WERI-Rb-1 (cell line): ENCODE results near the gene CDK18.
A peak's percentile ranks its signal among the peaks of the same experiment; 100 is the strongest.

Experiments
- DNase-seq: peaks from one replicate; pipeline ENCODE4 v3.0.0-alpha.2; 2020
- H3K27ac ChIP-seq: fragments of 250-450 bp; sonication (Bioruptor Pico); 2 replicates; pipeline ENCODE4 v1.5.1; 2020; ENCODE audit warnings: mild to moderate bottlenecking, moderate library complexity
- H3K27me3 ChIP-seq: fragments of 250-450 bp; sonication (Bioruptor Pico); 2 replicates; pipeline ENCODE4 v1.5.1; 2021; ENCODE audit warnings: mild to moderate bottlenecking, low read depth, moderate library complexity; ENCODE audit not compliant: insufficient read depth, severe bottlenecking
- H3K36me3 ChIP-seq: fragments of 250-450 bp; sonication (Bioruptor Pico); 2 replicates; pipeline ENCODE4 v1.5.1; 2020; ENCODE audit warnings: mild to moderate bottlenecking, moderate library complexity
- H3K4me3 ChIP-seq: 2 replicates; pipeline ENCODE4 v1.5.1; 2011; ENCODE audit warnings: low read depth, mild to moderate bottlenecking, control low read depth, low read length
- H3K9me3 ChIP-seq: fragments of 250-450 bp; sonication (Bioruptor Pico); 2 replicates; pipeline ENCODE4 v1.5.1; 2021; ENCODE audit warnings: mild to moderate bottlenecking, moderate library complexity; ENCODE audit not compliant: severe bottlenecking
- TF ChIP-seq, protein P1 (sequence below): IDR thresholded peaks from 2 replicates; pipeline ENCODE4 v1.5.1; 2011; ENCODE audit warnings: low read depth, mild to moderate bottlenecking, control low read depth, inconsistent platforms, low read length

CDK18 gene

DNA sequence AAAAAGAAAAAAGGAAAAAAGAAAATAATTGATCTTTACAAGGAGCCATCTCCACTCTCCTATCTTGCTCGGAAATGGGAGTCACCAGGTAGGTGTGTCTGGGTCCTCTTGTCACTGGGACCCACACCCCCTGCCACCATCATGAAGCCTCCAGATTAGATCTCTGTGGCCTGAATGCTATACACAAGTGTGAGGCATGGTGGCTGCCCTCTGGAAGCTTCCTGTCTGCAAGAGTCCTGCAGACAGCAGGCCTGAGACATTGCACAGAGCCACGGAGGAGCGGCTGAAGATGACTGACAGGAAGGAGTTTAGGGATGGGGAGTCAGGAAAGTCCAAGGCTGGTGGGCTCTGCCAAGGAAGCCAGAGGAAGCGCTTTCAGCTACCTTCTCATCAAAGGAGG, 16.2 kb downstream of the CDK18 start:
- Histone ChIP-seq H3K4me3 (no peak overlapping the region), H3K27me3 (no peaks in the 10 kb centered on the region)

DNA sequence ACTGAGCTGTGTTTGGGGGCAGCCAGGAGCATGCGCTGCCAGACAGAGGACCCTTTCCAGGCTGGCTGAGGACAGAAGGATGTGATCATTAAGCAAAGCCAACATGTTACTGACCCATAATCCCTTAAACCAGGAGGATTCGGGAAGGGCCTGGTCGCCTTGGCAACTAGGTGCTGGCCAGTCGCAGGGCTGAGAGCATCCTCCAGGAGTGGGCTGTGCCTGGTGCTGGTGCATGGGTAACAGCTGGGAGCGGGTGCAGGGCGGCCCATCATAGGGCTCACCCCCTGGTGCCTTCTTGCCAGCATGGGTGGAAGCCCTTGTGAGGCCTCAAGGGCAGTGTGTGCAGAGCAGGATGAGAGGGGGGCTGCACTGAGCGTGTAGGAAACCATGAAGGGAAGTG, 17.2 kb downstream of the CDK18 start:
- Histone ChIP-seq H3K27ac (no peak overlapping the region), H3K9me3 (no peaks in the 10 kb centered on the region), H3K27me3 (no peaks in the 10 kb centered on the region), H3K4me3 (no peak overlapping the region), H3K36me3 (no peaks in the 10 kb centered on the region)
- TF ChIP-seq, protein P1, sequence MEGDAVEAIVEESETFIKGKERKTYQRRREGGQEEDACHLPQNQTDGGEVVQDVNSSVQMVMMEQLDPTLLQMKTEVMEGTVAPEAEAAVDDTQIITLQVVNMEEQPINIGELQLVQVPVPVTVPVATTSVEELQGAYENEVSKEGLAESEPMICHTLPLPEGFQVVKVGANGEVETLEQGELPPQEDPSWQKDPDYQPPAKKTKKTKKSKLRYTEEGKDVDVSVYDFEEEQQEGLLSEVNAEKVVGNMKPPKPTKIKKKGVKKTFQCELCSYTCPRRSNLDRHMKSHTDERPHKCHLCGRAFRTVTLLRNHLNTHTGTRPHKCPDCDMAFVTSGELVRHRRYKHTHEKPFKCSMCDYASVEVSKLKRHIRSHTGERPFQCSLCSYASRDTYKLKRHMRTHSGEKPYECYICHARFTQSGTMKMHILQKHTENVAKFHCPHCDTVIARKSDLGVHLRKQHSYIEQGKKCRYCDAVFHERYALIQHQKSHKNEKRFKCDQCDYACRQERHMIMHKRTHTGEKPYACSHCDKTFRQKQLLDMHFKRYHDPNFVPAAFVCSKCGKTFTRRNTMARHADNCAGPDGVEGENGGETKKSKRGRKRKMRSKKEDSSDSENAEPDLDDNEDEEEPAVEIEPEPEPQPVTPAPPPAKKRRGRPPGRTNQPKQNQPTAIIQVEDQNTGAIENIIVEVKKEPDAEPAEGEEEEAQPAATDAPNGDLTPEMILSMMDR, result no peak
- DNase-seq, result peak; percentile 84

More for the DNA sequence above, 16.2 kb downstream of the CDK18 start:
- no peak overlapping the region for H3K27ac ChIP-seq
- TF ChIP-seq, protein P1, result no peak
- H3K36me3 ChIP-seq, result no peaks in the 10 kb centered on the region
- no peaks in the 10 kb centered on the region for H3K9me3 ChIP-seq
- no peak for DNase-seq

DNA sequence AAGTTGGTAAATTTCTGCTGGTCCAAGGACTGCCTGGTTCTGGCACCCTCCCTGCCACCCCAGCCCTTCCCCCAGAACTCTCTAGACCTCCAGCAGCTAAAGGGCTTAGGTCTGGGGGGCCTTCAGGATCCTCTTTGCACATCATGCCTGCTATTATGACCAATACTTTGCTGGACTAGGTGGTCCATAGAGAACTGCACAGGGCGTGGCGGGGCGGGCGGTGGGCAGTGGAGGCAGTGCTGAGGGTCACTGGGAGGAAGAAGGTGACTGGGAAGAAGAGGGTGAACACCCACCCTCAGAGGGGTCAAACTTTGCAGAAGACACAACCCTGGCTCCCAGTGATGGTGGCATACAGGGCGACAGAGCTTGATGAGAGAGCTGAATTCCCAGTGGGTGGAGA, 18.2 kb downstream of the CDK18 start:
- TF ChIP-seq, protein P1, result no peak
- Histone ChIP-seq H3K9me3 (no peaks in the 10 kb centered on the region), H3K36me3 (no peaks in the 10 kb centered on the region), H3K4me3 (no peak overlapping the region), H3K27me3 (no peaks in the 10 kb centered on the region), H3K27ac (no peak overlapping the region)
- DNase-seq, result no peak

GRCh38 chr1:205523261-205523890, 18.9 kb downstream of the CDK18 start:
- H3K36me3 ChIP-seq, result no peaks in the 10 kb centered on the region
- H3K27ac ChIP-seq, result no peak overlapping the region
- TF ChIP-seq, protein P1, result no peak
- H3K9me3 ChIP-seq, result no peaks in the 10 kb centered on the region
- peaks cover 3% of the 10 kb centered on the region for H3K27me3 ChIP-seq
- no peak for DNase-seq
- H3K4me3 ChIP-seq, result no peak overlapping the region

DNA sequence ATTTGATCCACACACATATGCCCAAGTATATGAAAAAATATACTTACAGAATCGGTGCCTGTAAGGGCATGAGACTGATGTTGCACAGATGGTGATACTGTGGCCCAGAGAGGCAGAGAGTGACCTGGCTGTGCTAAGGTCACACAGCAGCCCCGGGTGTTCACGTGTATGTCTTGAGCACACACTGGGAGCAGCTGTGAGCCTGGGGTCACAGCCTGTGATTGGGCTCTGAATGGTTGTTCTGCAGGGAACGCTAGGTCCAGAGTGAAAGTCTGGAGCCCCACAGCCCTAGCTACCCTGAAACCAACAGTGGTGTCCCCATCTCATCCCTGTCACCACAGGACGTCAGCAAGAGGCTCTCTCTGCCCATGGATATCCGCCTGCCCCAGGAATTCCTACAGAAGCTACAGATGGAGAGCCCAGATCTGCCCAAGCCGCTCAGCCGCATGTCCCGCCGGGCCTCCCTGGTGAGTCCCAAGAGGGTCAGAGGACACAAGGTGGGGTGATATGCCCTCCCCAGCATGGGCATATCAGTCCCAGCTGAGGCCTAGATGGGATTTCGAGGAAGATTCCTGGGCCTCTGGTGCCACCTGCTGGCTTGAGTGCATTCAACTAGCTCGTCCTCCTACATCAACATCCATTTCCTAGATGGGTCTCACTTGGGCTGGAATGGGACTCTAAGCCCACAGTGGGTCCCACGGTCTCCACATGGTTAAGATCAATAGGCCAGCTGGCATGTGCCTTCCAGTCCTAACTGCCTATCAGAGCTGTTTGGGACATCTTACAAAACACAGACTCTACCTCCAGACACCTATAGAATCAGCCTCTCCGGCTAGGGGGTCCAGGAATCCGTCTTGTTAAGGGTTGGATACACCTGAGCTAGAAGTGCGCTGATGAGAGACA, 19.7 kb downstream of the CDK18 start:
- Histone ChIP-seq H3K9me3 (no peaks in the 10 kb centered on the region), H3K27me3 (peaks cover 4% of the 10 kb centered on the region), H3K4me3 (no peak overlapping the region), H3K27ac (no peak overlapping the region), H3K36me3 (no peaks in the 10 kb centered on the region)
- TF ChIP-seq, protein P1, result peak; percentile 99
- DNase-seq, result peak; percentile 95
